CD14-positive monocyte (primary cell): ENCODE results near the gene FBXL13. TPM values are rescaled to one million over a fixed set of nuclear protein-coding genes. Genes with fewer than 3 reads are reported as not detected.
A peak's percentile ranks its signal among the peaks of the same experiment; 100 is the strongest.
"Not testable (repeated sequence)": the region's sequence is repeated elsewhere in the genome, so short reads cannot be mapped to it uniquely, and the experiment has no call there.

ENCODE experiments used
- DNase-seq, 3 donors: peaks; one replicate each; pipeline ENCODE4 v3.0.0-alpha.2; 2011 to 2022
- H2AFZ ChIP-seq: 2 replicates; pipeline ENCODE4 v1.6.0; 2012; ENCODE audit warnings: mild to moderate bottlenecking, low read depth, low read length, inconsistent platforms; ENCODE audit not compliant: insufficient read depth, poor library complexity, severe bottlenecking
- H3K27ac ChIP-seq, 2 donors: 1 replicate in 1 of 2; 2 replicates in 1 of 2; pipeline ENCODE4 v1.5.1; 2012 to 2013; ENCODE audit warnings: low read length in 2 of 2, control low read depth in 1 of 2, inconsistent platforms in 1 of 2, low read depth in 1 of 2, mild to moderate bottlenecking in 1 of 2
- H3K27me3 ChIP-seq, 2 donors: one replicate each; pipeline versions ENCODE4 v1.6.0 to v1.6.1; 2011 to 2013; ENCODE audit warnings: low read length in 2 of 2; ENCODE audit not compliant: control insufficient read depth in 2 of 2, insufficient read depth in 2 of 2
- H3K36me3 ChIP-seq, 2 donors: replicated peaks in 1 of 2; 1 replicate in 1 of 2; 2 replicates in 1 of 2; pipeline versions ENCODE4 v1.5.1 to v1.6.1; 2012 to 2013; ENCODE audit warnings: low read length in 2 of 2, control low read depth in 1 of 2, inconsistent platforms in 1 of 2, mild to moderate bottlenecking in 1 of 2; ENCODE audit not compliant: insufficient read depth in 2 of 2, control insufficient read depth in 1 of 2
- H3K4me1 ChIP-seq, 2 donors: 1 replicate in 1 of 2; 2 replicates in 1 of 2; pipeline versions ENCODE4 v1.5.1 to v1.6.1; 2012 to 2013; ENCODE audit warnings: low read length in 2 of 2, control low read depth in 1 of 2, inconsistent platforms in 1 of 2, mild to moderate bottlenecking in 1 of 2, moderate library complexity in 1 of 2; ENCODE audit not compliant: insufficient read depth in 2 of 2, control insufficient read depth in 1 of 2
- H3K4me2 ChIP-seq: replicated peaks from 2 replicates; pipeline ENCODE3; 2012; ENCODE audit warnings: low read length, moderate library complexity, mild to moderate bottlenecking; ENCODE audit not compliant: poor library complexity, severe bottlenecking; ENCODE audit errors: extremely low read depth
- H3K4me3 ChIP-seq, 3 experiments: fragments of 200-600 bp in 1 of 3; sonication (generic) in 1 of 3; replicated peaks in 1 of 3; 1 replicate in 2 of 3; 2 replicates in 1 of 3; pipeline ENCODE4 v1.5.1; 2011 to 2013; ENCODE audit warnings: low read length in 3 of 3, mild to moderate bottlenecking in 3 of 3, control low read depth in 2 of 3, low read depth in 2 of 3, inconsistent platforms in 1 of 3, moderate library complexity in 1 of 3
- H3K79me2 ChIP-seq: 2 replicates; pipeline ENCODE4 v1.6.0; 2012; ENCODE audit warnings: mild to moderate bottlenecking, control low read depth, inconsistent platforms, low read length, moderate library complexity; ENCODE audit not compliant: insufficient read depth
- H3K9ac ChIP-seq: 2 replicates; pipeline ENCODE4 v1.6.0; 2017; ENCODE audit warnings: low read length, mild to moderate bottlenecking; ENCODE audit not compliant: insufficient read depth, poor library complexity, severe bottlenecking
- H3K9me3 ChIP-seq, 2 donors: replicated peaks in 1 of 2; 1 replicate in 1 of 2; 2 replicates in 1 of 2; pipeline versions ENCODE4 v1.5.1 to v1.6.1; 2012 to 2013; ENCODE audit warnings: low read length in 2 of 2, control low read depth in 1 of 2; ENCODE audit not compliant: control insufficient read depth in 1 of 2, insufficient read depth in 1 of 2
- H4K20me1 ChIP-seq: 2 replicates; pipeline ENCODE4 v1.6.0; 2012; ENCODE audit warnings: mild to moderate bottlenecking, low read length, control low read depth, moderate library complexity; ENCODE audit not compliant: insufficient read depth
- H3K27ac Mint-ChIP-seq, 7 donors: one replicate each; pipeline ENCODE4 v1.8.0; 2020; ENCODE audit warnings: mild to moderate bottlenecking in 7 of 7, mixed read lengths in 7 of 7, moderate library complexity in 6 of 7, inconsistent platforms in 2 of 7
- H3K27me3 Mint-ChIP-seq, 3 donors: one replicate each; pipeline ENCODE4 v1.8.0; 2021 to 2022; ENCODE audit warnings: low read depth in 3 of 3, mild to moderate bottlenecking in 3 of 3, mixed read lengths in 3 of 3, moderate library complexity in 3 of 3, inconsistent platforms in 1 of 3
- H3K36me3 Mint-ChIP-seq, 2 donors: one replicate each; pipeline ENCODE4 v1.8.0; 2020; ENCODE audit warnings: mixed read lengths in 2 of 2, inconsistent platforms in 1 of 2, mild to moderate bottlenecking in 1 of 2
- H3K4me1 Mint-ChIP-seq: one replicate; pipeline ENCODE4 v1.8.0; 2020; ENCODE audit warnings: mild to moderate bottlenecking, mixed read lengths
- H3K4me3 Mint-ChIP-seq, 2 donors: one replicate each; pipeline ENCODE4 v1.8.0; 2020; ENCODE audit warnings: mild to moderate bottlenecking in 2 of 2, mixed read lengths in 2 of 2, moderate library complexity in 1 of 2
- H3K9me3 Mint-ChIP-seq, 7 donors: one replicate each; pipeline ENCODE4 v1.8.0; 2020 to 2022; ENCODE audit warnings: mixed read lengths in 7 of 7, mild to moderate bottlenecking in 6 of 7, moderate library complexity in 6 of 7, inconsistent platforms in 2 of 7
- WGBS: methylation state at CpG from one replicate; pipeline ENCODE4 v1.1.5; 2013; ENCODE audit warnings: missing lambda C conversion rate; ENCODE audit not compliant: insufficient coverage; 5-methylcytosine and 5-hydroxymethylcytosine counted together
- intact Hi-C, 2 donors: fragments of 100-400 bp; cut with micrococcal nuclease; formaldehyde crosslinking; loops; one replicate each; pipeline versions ENCODE4 v1.15.0 to v1.15.1; 2023
- polyA plus RNA-seq, 3 donors: library from polyadenylated mRNA; depleted of rRNA in 1 of 3; unstranded in 2 of 3; stranded (reverse) in 1 of 3; fragments of 300-500 nt in 2 of 3; fragments of >200 nt in 1 of 3; fragmentation: Illumina TruSeq in 2 of 3; gene quantifications; 1 replicate in 2 of 3; 2 replicates in 1 of 3; pipeline ENCODE4 v1.2.3, GENCODE V29; 2012 to 2021
- TF ChIP-seq, protein P1 (sequence below): fragments of 200-600 bp; IDR thresholded peaks from one replicate; pipeline ENCODE4 v1.8.0; 2022; ENCODE audit warnings: antibody characterized with exemption, mild to moderate bottlenecking

FBXL13 gene
- polyA plus RNA-seq, 3 donors: 0.05 TPM; not detected in 2

DNA sequence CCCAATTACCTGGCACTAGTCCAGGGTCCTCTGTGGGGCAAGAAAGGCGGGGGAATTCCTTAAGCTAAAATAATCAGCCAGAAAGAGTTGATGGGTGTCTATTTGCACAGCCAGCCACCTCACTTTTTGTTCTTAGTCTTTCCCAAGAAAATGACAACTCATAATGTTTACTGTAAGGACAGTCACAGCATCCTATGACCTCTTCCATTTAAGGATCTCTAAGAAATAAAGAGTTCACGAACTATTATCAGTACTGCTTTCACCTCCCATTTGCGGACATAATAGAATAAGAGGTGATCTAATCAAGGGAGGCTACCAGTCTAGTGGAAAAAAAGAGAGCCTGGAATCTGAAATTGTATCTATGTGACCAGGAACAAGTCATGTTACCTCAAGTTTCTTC, 234.2 kb downstream of the FBXL13 start:
- Histone ChIP-seq H3K27me3 (no peaks in the 10 kb centered on the region), H4K20me1 (no peaks in the 10 kb centered on the region), H2AFZ (no peak overlapping the region), H3K9ac (no peak overlapping the region), H3K27ac (no peak overlapping the region), H3K36me3 (no peaks in the 10 kb centered on the region), H3K4me2 (no peak overlapping the region), H3K79me2 (no peaks in the 10 kb centered on the region), H3K9me3 (no peaks in the 10 kb centered on the region), H3K4me1 (no peaks in the 10 kb centered on the region), H3K4me3 (no peak overlapping the region)
- TF ChIP-seq, protein P1, sequence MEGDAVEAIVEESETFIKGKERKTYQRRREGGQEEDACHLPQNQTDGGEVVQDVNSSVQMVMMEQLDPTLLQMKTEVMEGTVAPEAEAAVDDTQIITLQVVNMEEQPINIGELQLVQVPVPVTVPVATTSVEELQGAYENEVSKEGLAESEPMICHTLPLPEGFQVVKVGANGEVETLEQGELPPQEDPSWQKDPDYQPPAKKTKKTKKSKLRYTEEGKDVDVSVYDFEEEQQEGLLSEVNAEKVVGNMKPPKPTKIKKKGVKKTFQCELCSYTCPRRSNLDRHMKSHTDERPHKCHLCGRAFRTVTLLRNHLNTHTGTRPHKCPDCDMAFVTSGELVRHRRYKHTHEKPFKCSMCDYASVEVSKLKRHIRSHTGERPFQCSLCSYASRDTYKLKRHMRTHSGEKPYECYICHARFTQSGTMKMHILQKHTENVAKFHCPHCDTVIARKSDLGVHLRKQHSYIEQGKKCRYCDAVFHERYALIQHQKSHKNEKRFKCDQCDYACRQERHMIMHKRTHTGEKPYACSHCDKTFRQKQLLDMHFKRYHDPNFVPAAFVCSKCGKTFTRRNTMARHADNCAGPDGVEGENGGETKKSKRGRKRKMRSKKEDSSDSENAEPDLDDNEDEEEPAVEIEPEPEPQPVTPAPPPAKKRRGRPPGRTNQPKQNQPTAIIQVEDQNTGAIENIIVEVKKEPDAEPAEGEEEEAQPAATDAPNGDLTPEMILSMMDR: no peak
- H3K27me3 Mint-ChIP-seq: no peaks in the 10 kb centered on the region
- peaks cover 4 to 13% of the 10 kb centered on the region in 2 donors for H3K36me3 Mint-ChIP-seq
- no CpG with 5 or more reads among the region's 3 CpGs for WGBS
- no peak for DNase-seq
- no peak overlapping the region for H3K4me3 Mint-ChIP-seq
- H3K9me3 Mint-ChIP-seq: peaks cover 0 to 3% (median 0%) of the 10 kb centered on the region in 7 donors
- H3K4me1 Mint-ChIP-seq: peaks cover 2% of the 10 kb centered on the region
- intact Hi-C loops: no loop called here
- peak overlapping the region in 1 of 7 donors; percentile 41 for H3K27ac Mint-ChIP-seq

DNA sequence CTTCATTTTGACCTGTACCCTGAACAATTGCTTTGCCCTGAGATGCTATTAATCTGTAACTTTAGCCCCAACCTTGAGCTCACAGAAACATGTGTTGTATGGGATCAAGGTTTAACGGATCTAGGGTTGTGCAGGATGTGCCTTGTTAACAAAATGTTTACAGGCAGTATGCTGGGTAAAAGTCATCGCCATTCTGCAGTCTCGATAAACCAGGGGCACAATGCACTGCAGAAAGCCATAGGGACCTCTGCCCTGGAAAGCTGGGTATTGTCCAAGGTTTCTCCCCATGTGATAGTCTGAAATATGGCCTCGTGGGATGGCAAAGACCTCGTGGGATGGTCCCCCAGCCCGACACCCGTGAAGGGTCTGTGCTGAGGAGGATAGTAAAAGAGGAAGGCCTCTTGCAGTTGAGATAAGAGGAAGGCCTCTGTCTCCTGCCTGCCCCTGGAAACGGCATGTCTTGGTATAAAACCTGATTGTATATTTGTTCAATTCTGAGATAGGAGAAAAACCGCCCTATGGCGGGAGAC, 236.0 kb downstream of the FBXL13 start:
- H3K4me3 Mint-ChIP-seq, intact Hi-C loops, H3K9ac ChIP-seq, DNase-seq, H3K79me2 ChIP-seq, H3K27ac ChIP-seq, H3K27ac Mint-ChIP-seq, H3K9me3 ChIP-seq, H2AFZ ChIP-seq, H3K4me1 ChIP-seq, H3K27me3 Mint-ChIP-seq, H3K4me2 ChIP-seq, H3K36me3 ChIP-seq, H3K27me3 ChIP-seq, H3K4me3 ChIP-seq, H3K9me3 Mint-ChIP-seq, H3K4me1 Mint-ChIP-seq, H4K20me1 ChIP-seq: not testable (repeated sequence)
- WGBS: 97% methylated on average over 8 of the region's 10 CpGs
- H3K36me3 Mint-ChIP-seq: peaks cover 4 to 15% of the 10 kb centered on the region in 2 donors
